Stomach (tissue), 9 donors: ENCODE results near the gene SLC24A4. TPM values are rescaled to one million over a fixed set of nuclear protein-coding genes. Genes with fewer than 3 reads are reported as not detected.

ENCODE experiments used
- DNase-seq, 2 donors: peaks; one replicate each; pipeline versions ENCODE4 v3.0.0 to v3.0.0-alpha.2; 2013 to 2019
- H3K27ac ChIP-seq, 5 donors: fragments of 200-600 bp in 4 of 5; sonication (generic) in 4 of 5; one replicate each; pipeline ENCODE4 v1.5.1; 2013 to 2019; ENCODE audit warnings: mild to moderate bottlenecking in 1 of 5, moderate library complexity in 1 of 5
- H3K27me3 ChIP-seq, 3 donors: fragments of 200-600 bp; sonication (generic); one replicate each; pipeline ENCODE4 v1.5.1; 2017 to 2019; ENCODE audit warnings: mixed run types in 1 of 3
- H3K36me3 ChIP-seq, 4 donors: fragments of 200-600 bp; sonication (generic); 1 replicate in 3 of 4; 2 replicates in 1 of 4; pipeline ENCODE4 v1.5.1; 2016 to 2019
- H3K4me1 ChIP-seq, 4 donors: fragments of 200-600 bp; sonication (generic); one replicate each; pipeline ENCODE4 v1.5.1; 2016 to 2019
- H3K4me3 ChIP-seq, 4 donors: fragments of 200-600 bp; sonication (generic) in 3 of 4; one replicate each; pipeline ENCODE4 v1.5.1; 2016 to 2019; ENCODE audit warnings: mild to moderate bottlenecking in 1 of 4
- H3K9me3 ChIP-seq, 4 donors: fragments of 200-600 bp; sonication (generic); one replicate each; pipeline ENCODE4 v1.5.1; 2016 to 2019
- EP300 ChIP-seq: sonication (generic); formaldehyde crosslinking; IDR thresholded peaks from one replicate; pipeline ENCODE4 v1.6.1; 2017; ENCODE audit warnings: antibody characterized with exemption
- POLR2A ChIP-seq, 4 donors: fragments of 450-650 bp; IDR thresholded peaks; one replicate each; pipeline ENCODE4 v1.6.1; 2016; ENCODE audit warnings: antibody characterized with exemption in 4 of 4, control low read depth in 2 of 4, mild to moderate bottlenecking in 1 of 4, moderate library complexity in 1 of 4
- POLR2AphosphoS5 ChIP-seq, 3 donors: sonication (generic); formaldehyde crosslinking; IDR thresholded peaks; one replicate each; pipeline ENCODE4 v1.6.1; 2016; ENCODE audit warnings: antibody characterized with exemption in 3 of 3
- WGBS, 5 donors: extraction: QIAGEN DNeasy Blood & Tissue Kit in 3 of 5; methylation state at CpG; one replicate each; pipeline versions ENCODE4 v1.1.5 to v1.1.7; 2013 to 2018; 5-methylcytosine and 5-hydroxymethylcytosine counted together
- intact Hi-C: fragments of 100-400 bp; cut with DNase I; formaldehyde crosslinking; loops from one replicate; pipeline ENCODE4 v1.15.1; 2023; ENCODE audit warnings: low total_unique reads
- polyA plus RNA-seq, 3 donors: library from polyadenylated mRNA; stranded (reverse); fragments of 200-250 nt; gene quantifications; one replicate each; pipeline ENCODE4 v1.2.3, GENCODE V29; 2013
- total RNA-seq, 5 donors: library from RNA; depleted of rRNA; stranded (reverse); fragments of >200 nt; gene quantifications; one replicate each; pipeline versions ENCODE4 v1.1.0 to v1.2.3, GENCODE V29; 2014 to 2016
- TF ChIP-seq, protein P1 (sequence below), 7 experiments: fragments of 450-650 bp in 4 of 7; fragments of 200-600 bp in 3 of 7; sonication (generic) in 3 of 7; IDR thresholded peaks; one replicate each; pipeline ENCODE4 v1.5.1; 2016 to 2019; ENCODE audit warnings: antibody characterized with exemption in 7 of 7, control low read depth in 2 of 7, mild to moderate bottlenecking in 1 of 7
- donor health status: healthy with polysubstance abuse.
- donor health status: Bipolar disorder and iron deficiency.
- donor health status: healthy.

Gene SLC24A4
- total and polyA plus RNA-seq, 8 donors: 0.08 to 0.92 (median 0.38) TPM; not detected in 4

DNA sequence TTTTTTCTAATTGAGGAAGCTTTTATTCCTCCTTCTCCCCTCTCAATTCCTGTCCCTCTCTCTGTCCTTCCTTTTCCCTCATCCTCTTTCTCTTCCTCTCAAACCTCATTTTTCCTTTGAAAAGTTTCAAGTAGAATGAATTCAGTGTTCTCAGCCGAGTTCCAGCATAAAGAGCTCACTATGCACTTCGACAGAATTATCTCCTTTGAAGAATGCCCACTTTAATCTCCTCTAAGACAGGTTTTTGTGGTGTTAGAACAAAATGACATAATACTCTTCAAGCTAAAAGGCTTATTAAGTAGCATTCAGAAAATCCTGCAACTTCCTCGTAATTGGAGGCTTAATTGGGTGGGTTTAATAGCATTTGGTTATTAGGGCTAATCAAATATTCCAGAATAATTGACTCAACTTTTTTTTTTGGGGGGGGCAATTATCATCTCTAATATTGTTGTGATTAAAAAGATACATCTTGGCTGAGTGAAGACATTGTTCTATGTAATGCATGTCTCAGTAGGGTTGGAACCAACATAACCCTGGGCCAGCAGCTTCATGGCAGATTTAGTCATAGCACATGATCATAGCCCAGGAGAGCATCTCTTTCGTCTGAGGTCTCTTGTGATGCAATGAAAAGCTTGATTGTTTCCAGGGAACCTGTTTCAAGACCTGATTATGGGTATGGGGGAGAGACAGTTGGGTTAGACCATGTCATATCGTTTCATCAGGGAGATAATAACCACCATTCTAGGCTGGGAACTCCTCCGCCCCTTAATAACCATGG is 25.0 kb upstream of the SLC24A4 start:
- TF ChIP-seq POLR2A (IDR thresholded peaks at IDR 0.05): no peak
- TF ChIP-seq, protein P1, sequence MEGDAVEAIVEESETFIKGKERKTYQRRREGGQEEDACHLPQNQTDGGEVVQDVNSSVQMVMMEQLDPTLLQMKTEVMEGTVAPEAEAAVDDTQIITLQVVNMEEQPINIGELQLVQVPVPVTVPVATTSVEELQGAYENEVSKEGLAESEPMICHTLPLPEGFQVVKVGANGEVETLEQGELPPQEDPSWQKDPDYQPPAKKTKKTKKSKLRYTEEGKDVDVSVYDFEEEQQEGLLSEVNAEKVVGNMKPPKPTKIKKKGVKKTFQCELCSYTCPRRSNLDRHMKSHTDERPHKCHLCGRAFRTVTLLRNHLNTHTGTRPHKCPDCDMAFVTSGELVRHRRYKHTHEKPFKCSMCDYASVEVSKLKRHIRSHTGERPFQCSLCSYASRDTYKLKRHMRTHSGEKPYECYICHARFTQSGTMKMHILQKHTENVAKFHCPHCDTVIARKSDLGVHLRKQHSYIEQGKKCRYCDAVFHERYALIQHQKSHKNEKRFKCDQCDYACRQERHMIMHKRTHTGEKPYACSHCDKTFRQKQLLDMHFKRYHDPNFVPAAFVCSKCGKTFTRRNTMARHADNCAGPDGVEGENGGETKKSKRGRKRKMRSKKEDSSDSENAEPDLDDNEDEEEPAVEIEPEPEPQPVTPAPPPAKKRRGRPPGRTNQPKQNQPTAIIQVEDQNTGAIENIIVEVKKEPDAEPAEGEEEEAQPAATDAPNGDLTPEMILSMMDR (IDR thresholded peaks at IDR 0.05): no peak
- no peak for TF ChIP-seq EP300
- no peak for TF ChIP-seq POLR2AphosphoS5 (IDR thresholded peaks at IDR 0.05)
- H3K36me3 ChIP-seq: no peaks in the 10 kb centered on the region
- no peak for DNase-seq
- H3K4me1 ChIP-seq: no peaks in the 10 kb centered on the region
- no peak overlapping the region for H3K27ac ChIP-seq
- WGBS, 5 donors: 72 to 81% (median 76%) methylated on average over 6 of the region's 6 CpGs
- H3K27me3 ChIP-seq: peaks cover 0 to 46% (median 0%) of the 10 kb centered on the region in 3 donors
- no peak overlapping the region for H3K4me3 ChIP-seq
- H3K9me3 ChIP-seq: no peaks in the 10 kb centered on the region
- intact Hi-C loops: no loop called here

DNA sequence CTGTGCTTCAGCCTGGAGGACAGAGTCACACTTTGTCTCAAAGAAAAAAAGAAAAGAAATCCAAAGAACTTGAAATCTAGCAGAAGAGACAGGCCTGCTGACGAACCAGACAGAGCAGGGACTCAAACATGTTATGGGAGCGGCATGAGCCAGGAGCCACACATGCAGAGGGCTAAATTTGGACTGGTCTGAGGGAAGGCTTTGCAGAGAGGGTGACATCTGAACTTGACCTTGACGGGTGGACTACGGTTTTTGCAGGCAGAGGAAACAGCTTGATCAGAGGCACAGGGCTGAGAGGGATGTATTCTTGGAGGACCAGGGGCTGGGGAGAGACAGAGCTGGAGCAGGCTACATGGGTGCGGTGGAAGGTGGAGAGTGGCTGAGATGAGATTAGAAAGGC is 20.5 kb upstream of the SLC24A4 start:
- H3K4me1 ChIP-seq: no peaks in the 10 kb centered on the region
- H3K27me3 ChIP-seq: peaks cover 0 to 33% (median 0%) of the 10 kb centered on the region in 3 donors
- H3K36me3 ChIP-seq: no peaks in the 10 kb centered on the region
- WGBS, 5 donors: 65 to 74% (median 70%) methylated on average over 5 of the region's 5 CpGs
- no peak overlapping the region for H3K27ac ChIP-seq
- intact Hi-C loops: no loop called here
- no peaks in the 10 kb centered on the region for H3K9me3 ChIP-seq
- no peak for TF ChIP-seq EP300
- TF ChIP-seq, protein P1 (IDR thresholded peaks at IDR 0.05): no peak
- TF ChIP-seq POLR2AphosphoS5 (IDR thresholded peaks at IDR 0.05): no peak
- TF ChIP-seq POLR2A (IDR thresholded peaks at IDR 0.05): no peak
- no peak overlapping the region for H3K4me3 ChIP-seq
- DNase-seq: no peak

DNA sequence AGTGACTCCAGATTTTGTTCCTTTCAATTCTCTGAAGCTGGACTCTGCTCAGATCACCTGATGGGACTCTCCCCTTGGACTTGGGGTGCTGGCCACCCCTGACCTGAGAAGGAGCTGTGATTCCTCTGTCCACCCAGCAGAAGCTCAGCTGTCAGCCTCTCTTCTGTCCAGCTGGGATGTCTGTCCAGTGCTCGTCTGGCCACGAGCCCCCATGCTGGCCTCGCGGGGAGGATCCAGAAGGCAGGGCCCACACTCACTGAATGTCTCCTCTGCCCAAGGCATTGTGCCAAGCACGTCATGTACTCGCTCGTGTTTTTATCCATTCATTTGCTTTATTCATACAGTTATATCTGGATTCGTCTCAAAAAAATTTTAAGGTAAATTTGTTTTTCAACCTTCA is 14.2 kb upstream of the SLC24A4 start:
- H3K27me3 ChIP-seq: peaks cover 0 to 22% (median 0%) of the 10 kb centered on the region in 3 donors
- intact Hi-C loops: no loop called here
- H3K27ac ChIP-seq: no peak overlapping the region
- H3K4me3 ChIP-seq: no peak overlapping the region
- no peak for DNase-seq
- no peaks in the 10 kb centered on the region for H3K4me1 ChIP-seq
- 41 to 54% (median 46%) methylated on average over 8 of the region's 8 CpGs for WGBS, 5 donors
- no peaks in the 10 kb centered on the region for H3K36me3 ChIP-seq
- TF ChIP-seq POLR2AphosphoS5 (IDR thresholded peaks at IDR 0.05) (no peak), EP300 (no peak), POLR2A (IDR thresholded peaks at IDR 0.05) (no peak)
- TF ChIP-seq, protein P1 (IDR thresholded peaks at IDR 0.05): no peak
- H3K9me3 ChIP-seq: no peaks in the 10 kb centered on the region

DNA sequence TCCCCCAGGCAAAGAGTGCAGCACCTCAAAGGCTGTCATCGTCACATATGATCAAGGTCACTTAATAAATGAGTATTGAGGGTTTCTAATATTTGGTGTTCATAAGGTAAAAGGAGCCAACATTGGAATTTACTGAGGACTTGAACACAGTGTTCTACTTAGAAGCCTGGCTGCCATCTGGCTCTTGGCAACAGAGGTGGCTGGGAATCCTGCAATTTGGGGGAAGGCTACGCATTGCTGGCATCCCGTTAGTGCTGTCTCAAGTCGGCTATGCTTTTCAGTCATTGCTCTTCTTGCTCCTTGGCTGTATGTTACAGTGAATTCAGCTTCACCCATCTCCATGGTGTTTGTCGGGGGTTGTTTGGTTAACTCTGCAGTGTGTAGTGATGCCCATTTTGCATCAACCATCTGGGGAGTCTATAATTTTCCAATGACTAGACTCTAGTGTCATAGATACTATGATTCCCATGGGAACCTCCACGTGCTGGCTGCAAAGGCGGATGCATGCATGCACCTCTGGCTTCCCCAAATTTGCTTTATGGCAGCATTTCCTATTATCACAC is 12.9 kb upstream of the SLC24A4 start:
- Histone ChIP-seq H3K4me3 (no peak overlapping the region), H3K36me3 (no peaks in the 10 kb centered on the region), H3K27me3 (peaks cover 0 to 16% (median 0%) of the 10 kb centered on the region in 3 donors), H3K4me1 (no peaks in the 10 kb centered on the region), H3K9me3 (no peaks in the 10 kb centered on the region), H3K27ac (no peak overlapping the region)
- WGBS, 5 donors: 77 to 80% (median 80%) methylated on average over 7 of the region's 7 CpGs
- no peak for DNase-seq
- TF ChIP-seq POLR2AphosphoS5 (IDR thresholded peaks at IDR 0.05): no peak
- TF ChIP-seq EP300: no peak
- no peak for TF ChIP-seq POLR2A (IDR thresholded peaks at IDR 0.05)
- TF ChIP-seq, protein P1 (IDR thresholded peaks at IDR 0.05): no peak
- intact Hi-C loops: no loop called here
